Transverse colon (tissue), 4 donors: Measurements from ENCODE around the gene PIMREG.

ENCODE experiments used
- POLR2A ChIP-seq: fragments of 450-650 bp; IDR thresholded peaks from one replicate; pipeline ENCODE4 v1.6.1; 2016; ENCODE audit warnings: antibody characterized with exemption, mild to moderate bottlenecking, moderate library complexity
- POLR2AphosphoS5 ChIP-seq, 3 donors: sonication (generic); formaldehyde crosslinking; IDR thresholded peaks; one replicate each; pipeline ENCODE4 v1.6.1; 2016; ENCODE audit warnings: antibody characterized with exemption in 3 of 3
- TF ChIP-seq, protein P1 (sequence below), 5 experiments: fragments of 200-600 bp in 3 of 5; fragments of 450-650 bp in 2 of 5; sonication (generic) in 3 of 5; IDR thresholded peaks; 1 replicate in 2 of 5; 2 replicates in 3 of 5; pipeline ENCODE4 v1.5.1; 2016 to 2017; ENCODE audit warnings: antibody characterized with exemption in 5 of 5, inconsistent platforms in 3 of 5, mild to moderate bottlenecking in 2 of 5, moderate library complexity in 1 of 5

DNA sequence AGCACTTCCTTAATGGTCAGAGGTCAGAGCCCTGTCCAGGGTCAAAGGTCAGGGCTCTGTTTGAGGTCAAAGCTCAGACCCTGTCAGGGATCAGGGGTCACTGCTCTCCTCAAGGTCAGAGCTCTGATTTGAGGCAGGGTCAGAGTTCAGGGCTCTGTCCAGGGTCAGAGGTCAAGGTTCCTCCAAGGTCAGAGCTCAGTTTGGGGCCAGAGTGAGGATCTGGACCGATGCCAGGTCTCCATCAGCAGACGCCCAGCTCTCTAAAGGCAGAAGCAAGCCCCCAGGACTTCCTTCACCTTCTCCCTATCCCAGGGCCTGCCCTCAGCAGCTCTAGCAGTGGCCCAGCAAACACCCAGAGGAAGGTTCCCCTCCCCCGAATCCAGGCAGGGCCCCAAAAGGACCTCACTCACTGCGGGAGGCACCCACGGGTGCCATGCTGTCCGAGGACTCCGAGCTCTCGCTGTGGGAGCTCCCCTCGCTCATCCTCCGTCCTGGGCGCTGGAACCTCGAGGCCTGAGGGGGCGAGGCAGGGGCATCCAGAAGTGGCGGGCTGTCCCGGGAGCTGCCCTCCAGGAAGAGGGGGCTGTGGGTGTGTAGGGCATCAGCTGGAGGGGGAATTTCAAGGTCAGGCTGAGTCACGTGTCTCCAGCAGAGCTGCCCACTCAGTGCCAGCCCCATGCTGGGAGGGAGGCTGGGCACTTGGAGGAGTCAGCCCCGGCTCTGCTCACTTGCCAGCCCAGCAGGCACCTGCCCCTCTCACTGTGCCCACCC lies 26.7 kb downstream of the PIMREG start:
- TF ChIP-seq, protein P1, sequence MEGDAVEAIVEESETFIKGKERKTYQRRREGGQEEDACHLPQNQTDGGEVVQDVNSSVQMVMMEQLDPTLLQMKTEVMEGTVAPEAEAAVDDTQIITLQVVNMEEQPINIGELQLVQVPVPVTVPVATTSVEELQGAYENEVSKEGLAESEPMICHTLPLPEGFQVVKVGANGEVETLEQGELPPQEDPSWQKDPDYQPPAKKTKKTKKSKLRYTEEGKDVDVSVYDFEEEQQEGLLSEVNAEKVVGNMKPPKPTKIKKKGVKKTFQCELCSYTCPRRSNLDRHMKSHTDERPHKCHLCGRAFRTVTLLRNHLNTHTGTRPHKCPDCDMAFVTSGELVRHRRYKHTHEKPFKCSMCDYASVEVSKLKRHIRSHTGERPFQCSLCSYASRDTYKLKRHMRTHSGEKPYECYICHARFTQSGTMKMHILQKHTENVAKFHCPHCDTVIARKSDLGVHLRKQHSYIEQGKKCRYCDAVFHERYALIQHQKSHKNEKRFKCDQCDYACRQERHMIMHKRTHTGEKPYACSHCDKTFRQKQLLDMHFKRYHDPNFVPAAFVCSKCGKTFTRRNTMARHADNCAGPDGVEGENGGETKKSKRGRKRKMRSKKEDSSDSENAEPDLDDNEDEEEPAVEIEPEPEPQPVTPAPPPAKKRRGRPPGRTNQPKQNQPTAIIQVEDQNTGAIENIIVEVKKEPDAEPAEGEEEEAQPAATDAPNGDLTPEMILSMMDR (IDR thresholded peaks at IDR 0.05) = no peak
- TF ChIP-seq POLR2A = no peak
- TF ChIP-seq POLR2AphosphoS5 (IDR thresholded peaks at IDR 0.05) = no peak
